Occipital lobe (tissue), 2 donors: ENCODE results near the gene MICAL3. TPM values are rescaled to one million over a fixed set of nuclear protein-coding genes. Genes with fewer than 3 reads are reported as not detected.
"Not testable (repeated sequence)": the region's sequence is repeated elsewhere in the genome, so short reads cannot be mapped to it uniquely, and the experiment has no call there.

ENCODE experiments used
- DNase-seq: peaks from one replicate; lab custom pipeline; 2025; lab: John Stamatoyannopoulos, UW
- total RNA-seq: library from RNA; depleted of rRNA; stranded (reverse); fragments of >200 nt; gene quantifications from one replicate; pipeline ENCODE4 v1.2.3, GENCODE V29; 2014

MICAL3 gene
- total RNA-seq, 1 donor from 2014 or later: 40.9 TPM

DNA sequence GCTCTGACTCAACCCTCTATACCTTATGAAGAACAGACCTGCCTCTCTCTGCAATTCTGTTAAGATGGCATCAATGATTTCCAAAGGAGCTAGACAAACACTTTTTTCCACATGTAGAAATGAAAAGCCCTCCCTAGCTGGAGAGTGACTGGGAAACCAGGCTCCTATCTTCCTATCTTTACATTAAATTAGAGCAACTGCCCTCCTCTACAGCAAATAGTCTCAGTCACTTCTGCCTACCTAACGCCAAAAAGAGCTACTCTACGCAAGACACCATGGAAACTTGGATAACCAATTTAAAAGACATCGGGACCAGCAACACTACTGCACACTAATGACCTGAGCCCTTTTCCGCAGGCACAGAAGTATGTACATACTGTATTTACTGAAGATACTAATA lies 84.8 kb downstream of the MICAL3 start:
- DNase-seq: no peak

DNA sequence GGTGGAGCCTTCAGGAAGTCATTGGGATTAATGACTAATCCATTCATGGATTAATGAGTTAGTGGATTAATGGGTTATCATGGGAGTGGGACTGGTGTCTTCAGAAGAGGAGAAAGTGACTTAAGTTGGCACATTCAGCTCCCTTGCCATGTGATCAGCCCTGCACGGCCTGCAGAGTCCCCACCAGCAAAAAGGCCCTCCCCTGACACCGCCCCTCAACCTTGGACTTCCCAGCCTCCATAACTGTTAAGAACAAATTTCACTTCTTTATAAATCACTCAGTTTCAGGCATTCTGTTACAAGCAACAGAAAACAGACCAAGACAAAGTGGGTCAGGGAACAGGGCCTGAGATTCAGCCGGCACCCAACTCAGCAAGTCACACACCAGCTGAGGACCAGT lies 85.3 kb downstream of the MICAL3 start:
- DNase-seq: no peak

DNA sequence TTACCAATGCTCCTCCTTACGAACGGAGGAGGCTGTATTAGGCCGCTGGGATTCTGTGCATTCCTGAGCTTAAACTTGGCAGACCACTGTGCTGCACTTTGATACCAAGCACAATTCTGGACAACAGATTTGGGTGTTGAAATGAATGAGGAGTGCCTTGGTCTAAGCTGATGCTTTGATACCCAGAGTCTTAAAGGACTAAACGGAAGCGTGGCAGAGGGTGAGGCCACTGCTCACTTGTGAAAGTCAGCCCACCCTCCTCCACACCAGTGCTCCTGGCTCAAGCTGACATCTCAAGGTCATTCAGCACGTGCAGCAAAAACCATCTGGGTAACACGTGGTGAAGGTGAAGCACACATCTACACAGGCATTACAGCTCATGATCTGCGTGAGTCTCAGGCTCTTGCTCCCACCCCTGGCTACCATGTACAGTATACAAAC lies 85.9 kb downstream of the MICAL3 start:
- DNase-seq: no peak

DNA sequence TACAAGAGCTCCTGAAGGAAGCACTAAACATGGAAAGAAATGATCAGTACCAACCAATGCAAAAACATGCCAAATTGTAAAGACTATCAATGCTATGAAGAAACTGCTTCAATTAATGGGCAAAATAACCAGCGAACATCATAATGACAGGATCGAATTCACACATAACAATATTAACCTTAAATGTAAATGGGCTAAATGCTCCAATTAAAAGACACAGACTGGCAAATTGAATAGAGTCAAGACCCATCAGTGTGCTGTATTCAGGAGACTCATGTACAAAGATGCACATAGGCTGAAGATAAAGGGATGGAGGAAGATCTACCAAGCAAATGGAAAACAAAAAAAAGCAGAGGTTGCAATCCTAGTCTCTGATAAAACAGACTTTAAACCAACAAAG lies 91.9 kb downstream of the MICAL3 start:
- not testable (repeated sequence) for DNase-seq

GRCh38 chr22:17931400-17931825 lies 92.9 kb downstream of the MICAL3 start:
- no peak for DNase-seq

DNA sequence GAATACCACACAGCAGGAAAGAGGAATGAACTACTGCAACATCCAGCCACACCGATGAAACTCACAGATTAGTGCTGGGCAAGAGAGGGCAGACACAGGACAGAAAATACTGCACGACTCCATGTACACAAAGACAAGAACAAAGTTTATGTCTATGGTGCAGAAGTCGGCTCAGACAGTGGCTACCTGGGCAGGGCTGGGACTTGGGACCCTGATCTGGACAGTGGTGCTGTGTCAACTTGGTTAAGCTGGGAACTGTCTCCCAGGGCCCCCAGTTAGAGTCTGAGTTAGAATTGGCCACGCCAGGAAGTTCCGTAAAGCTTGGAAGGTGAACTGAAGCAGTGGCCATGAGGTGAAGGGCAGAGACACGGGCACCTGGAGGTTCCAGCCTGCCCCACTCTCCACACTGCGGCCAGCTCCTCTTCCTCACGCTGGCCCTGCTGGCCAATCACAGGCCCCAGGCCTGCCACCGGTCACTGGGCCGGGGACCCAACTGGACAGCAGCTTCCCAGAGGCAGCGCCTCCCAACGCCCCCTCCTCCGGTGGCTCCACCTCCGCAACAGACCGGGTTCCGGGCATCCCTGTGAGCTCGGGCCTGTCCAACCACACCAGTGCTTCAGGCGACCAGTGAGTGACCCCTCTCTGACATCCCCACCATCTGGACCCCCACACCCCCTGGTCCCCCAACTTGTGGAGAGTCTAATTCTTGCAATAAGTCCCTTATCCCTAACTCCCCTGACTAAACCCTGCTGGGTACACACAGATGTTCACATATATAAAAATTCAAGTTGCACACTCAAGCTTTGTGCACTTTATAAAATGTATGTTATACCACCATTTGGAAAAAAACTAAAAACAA lies 93.7 kb downstream of the MICAL3 start:
- DNase-seq: no peak

DNA sequence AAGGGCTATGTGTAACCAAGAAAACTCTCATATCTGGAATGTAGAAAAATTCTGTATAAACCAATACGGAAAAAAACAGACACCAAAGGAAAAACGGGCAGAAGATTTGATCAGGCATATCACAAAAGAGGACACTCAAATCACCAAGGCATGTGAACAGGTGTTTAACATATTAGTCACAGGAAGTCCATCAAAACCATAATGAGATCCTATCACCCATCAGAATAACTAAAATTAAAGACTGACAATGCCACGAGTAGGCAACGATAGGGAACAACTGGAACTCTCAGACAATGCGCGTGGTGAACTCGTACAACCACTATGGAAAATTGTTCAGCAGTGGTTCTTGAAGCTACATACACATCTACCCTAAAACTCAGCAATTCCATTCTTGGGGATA lies 94.5 kb downstream of the MICAL3 start:
- DNase-seq: no peak

- no peak for DNase-seq
These were observed 96.0 kb downstream of the MICAL3 start for GRCh38 chr22:17928391-17928790.

- no peak for DNase-seq
These were observed 97.3 kb downstream of the MICAL3 start for GRCh38 chr22:17927062-17927461.

DNA sequence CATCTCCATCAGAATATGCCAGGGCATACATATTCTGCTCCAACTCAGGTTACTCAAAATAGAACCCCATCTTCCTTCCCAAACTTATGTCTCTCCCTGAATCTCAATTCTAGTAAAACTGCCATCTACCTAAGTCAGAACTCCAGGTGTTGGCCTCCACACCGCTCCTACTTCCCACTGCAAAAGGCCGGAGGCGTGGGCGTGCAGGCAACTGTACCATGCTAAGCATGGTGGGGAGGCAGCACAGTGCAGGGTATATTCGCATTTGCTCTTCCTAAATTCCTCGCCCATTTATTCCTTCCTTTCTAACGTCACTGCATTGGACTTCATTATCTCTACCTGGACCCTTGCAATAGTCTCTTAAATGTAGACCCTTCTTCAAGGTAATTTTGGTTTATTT lies 97.8 kb downstream of the MICAL3 start:
- no peak for DNase-seq

DNA sequence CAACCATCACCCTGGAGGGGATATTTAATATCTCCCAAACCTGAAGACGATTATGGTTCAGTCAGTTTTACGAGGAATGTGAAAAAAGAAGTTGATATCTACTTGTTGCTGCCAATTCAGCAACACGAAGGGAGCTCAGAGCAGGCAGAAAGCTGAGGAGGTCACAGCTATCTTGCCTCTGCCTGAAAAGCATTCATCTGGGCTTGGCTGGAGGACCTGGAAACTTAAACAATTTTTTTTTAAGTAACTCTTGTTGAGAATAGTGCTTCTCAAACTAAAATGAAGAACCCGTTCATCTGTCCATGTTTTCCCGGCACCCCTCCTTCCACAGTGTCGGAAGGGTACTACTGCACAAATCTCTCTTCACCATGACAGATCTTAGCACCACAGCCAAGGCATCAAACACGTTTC lies 98.9 kb downstream of the MICAL3 start:
- no peak for DNase-seq

DNA sequence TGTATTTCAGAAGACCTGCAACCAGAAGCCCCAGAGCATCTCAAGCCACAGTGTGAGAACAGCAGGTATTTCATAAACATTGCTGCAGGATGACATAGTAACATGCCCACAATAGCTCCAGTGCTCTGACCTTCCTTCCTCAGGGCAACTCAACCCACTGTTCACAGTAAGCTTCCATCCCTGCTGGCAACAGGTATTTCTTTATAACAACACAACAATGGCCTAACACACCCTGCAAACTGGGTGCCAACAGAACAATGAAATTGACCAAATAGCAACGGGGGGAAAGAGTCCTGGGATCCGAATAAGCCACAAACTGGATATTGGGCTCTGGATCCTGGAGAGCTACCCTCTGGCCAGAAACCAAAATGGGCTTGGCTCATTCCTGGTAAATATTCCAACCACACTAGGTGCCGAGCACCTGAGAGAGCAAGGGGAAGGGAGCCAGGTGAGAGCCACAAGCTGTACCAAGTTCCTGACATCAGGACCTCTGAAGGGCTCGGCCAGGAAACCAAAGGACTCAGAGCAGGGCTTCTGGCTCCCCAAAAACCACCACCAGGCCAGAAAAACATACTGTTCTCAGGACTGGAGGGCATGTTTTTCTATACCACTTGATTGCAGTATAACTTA lies 99.5 kb downstream of the MICAL3 start:
- no peak for DNase-seq

DNA sequence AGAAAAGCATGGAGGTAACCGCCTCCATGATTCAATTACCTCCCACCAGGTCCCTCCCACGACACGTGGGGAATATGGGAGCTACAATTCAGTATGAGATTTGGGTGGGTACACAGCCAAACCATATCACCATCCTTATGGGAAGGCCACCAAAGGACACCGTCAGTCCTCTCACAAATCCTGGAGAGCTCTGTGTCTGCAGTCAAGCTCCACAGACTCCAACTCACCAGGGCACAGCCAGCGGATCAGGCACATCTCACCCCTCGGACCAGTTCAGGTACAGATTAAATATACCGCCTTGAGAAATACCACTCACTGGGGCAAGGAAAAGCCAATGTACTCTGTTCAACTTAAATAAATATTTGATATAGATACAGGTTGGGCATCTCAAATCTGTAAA lies 100.3 kb downstream of the MICAL3 start:
- no peak for DNase-seq

GRCh38 chr22:17922925-17923903 lies 101.1 kb downstream of the MICAL3 start:
- no peak for DNase-seq

GRCh38 chr22:17921871-17922821 lies 102.2 kb downstream of the MICAL3 start:
- no peak for DNase-seq

DNA sequence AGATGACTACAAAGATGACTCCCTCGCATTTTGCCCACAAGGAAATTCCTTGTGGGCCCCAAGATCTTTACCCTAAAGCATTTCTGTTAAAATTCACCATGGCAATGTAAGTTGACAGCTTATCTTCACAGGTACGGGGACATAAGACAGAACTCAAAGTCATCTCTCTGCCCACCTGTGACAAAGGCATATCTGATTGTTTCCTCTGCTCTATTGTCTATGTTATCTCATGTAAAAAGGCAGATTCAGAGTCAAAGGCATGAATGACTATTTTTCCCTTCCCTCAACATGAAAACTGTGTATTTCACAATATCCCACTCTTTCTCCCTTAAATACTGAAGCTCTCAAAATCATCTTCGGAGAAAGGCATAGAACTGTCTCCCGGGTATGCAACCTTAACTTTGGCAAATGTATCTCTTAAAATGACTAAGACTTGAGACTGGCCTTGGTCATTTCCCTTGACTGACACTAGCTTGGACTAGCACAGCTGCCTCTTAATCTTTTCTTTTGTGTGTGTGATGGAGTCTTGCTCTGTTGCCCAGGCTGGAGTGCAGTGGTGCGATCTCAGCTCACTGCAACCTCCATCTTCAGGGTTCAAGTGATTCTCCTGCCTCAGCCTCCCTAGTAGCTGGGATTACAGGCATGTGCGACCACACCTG lies 103.2 kb downstream of the MICAL3 start:
- DNase-seq: no peak

DNA sequence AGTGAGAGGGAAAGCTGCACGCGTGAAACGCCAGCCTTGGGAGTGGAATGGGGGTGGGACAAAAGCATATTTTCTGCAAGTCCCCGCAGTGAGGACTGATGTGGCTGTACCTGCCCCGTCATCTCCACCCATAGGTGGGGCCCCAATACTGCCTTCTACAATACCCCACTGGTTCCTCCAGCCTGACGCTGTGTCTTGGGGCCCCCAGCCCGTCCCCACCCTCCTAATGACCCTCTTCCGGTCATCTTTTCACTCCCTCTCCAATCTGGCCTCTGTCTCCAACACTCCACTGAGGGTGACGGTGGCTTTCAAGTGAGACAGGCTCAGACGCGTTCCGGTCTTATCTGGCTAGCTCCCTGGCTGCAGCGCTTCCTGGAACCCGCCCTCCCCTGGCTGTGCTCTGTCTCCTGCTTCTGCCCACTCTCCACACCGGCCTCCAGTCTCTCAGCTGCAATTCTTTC lies 104.2 kb downstream of the MICAL3 start:
- DNase-seq: no peak

DNA sequence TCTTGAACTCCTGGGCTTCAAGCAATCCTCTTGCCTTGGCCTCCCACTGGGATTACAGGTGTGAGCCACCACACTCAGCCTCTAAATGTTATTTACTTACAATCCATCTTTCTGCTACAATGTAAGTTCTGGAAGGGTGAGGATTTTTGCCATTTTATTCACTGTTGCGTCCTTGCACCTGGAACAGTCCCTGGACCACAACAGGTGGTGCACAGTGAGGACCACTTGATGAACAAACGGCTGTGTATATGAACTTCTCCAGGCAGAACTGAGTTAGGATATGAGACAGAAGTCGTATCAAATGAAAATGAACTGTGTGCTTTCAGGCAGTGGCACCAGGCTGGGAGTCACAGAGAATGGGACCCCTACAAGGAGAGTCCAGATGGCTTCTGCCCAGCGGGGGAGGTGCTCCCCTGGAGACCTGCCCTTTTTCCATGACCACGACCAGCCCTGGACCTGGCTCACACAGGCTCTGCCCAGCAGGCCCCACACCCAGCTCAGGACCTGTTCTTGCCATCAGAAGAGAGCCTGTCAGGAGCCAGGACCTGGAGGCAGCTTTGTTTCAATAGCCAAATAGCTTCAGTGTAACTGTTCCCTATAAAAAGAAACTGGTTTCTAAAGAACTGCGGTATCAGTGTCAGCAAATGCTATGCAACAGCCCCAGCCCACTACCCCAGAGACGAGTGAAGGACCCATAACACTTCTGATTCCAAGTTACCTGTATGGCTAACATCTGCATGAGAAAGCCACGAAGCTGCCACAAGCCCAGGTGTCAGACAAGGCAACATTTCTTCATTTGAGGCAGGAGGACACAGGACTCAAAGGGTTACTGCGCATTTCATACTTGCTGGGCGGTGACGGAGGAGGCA lies 104.9 kb downstream of the MICAL3 start:
- DNase-seq: no peak

- no peak for DNase-seq
These were observed 105.5 kb downstream of the MICAL3 start for GRCh38 chr22:17918840-17919239.
